Stromal cell of bone marrow (primary cell): Measurements from ENCODE around the gene AKAP6.

Experiments
- DNase-seq: peaks from one replicate; pipeline ENCODE4 v3.0.0-alpha.2; 2012; ENCODE audit warnings: low read depth

Gene AKAP6

DNA sequence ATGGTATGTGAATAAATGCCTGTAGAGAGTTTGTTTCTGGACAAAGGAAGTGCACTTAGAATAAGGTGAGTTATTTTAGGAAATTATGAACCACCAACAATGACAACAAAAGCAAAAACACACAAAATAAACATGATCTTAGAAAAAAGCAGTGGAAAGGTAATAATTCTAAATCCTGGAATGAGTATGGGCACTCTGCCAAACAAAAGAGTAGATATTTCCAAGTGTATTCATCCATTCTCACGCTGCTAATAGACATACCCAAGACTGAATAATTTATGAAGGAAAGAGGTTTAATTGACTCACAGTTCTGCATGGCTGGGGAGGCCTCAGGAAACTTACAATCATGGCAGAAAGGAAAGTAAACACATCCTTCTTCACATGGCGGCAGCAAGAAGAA, 340.3 kb downstream of the AKAP6 start:
- no peak for DNase-seq

DNA sequence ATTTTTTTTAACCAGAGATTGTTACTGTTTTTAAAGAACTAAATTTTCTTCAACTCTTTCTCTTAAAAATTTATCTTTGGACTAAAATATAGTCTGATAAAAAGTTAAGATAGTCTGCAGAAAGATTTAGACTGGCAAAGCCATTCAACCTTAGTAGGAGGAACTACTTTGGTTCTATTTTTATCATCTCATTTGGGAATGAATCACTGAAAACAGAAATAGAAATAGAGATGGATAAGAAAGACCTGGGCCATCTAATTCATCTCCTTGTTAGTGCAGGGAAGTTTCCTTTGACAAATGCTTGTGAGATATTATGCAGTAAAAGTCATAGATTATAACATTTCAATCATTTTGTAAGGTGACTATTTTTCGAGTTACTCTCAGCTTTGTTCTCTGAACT, 346.3 kb downstream of the AKAP6 start:
- DNase-seq = no peak

DNA sequence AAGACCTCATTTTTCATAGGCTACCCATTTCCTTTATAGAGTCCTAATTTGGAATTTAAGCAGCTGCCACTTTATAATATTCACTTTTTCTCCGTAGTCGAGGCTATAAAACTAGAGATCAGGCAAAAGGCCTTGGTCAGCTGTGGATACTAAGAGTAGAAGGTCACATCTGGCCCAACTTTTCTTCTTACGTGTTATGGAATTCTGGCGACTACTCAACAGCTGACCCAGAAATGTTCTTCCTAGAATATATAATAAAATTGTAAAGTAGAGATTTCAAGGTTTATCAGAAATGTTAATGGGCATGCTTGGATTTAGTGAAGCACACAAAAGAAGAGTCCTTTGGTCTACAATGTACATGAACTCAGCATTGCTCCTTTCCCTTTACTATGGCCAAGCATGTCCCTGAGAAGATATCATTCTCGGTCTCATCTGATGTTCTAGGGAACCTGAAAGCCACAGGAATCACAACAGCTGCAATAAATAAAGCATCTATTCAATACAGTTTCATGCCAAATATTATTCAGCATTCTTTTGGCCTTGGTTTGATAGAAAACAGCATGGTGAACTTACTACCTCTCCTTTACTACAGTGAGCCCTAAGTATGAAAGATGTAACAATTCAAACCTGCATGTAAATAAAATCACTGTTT, 348.2 kb downstream of the AKAP6 start:
- DNase-seq = no peak

DNA sequence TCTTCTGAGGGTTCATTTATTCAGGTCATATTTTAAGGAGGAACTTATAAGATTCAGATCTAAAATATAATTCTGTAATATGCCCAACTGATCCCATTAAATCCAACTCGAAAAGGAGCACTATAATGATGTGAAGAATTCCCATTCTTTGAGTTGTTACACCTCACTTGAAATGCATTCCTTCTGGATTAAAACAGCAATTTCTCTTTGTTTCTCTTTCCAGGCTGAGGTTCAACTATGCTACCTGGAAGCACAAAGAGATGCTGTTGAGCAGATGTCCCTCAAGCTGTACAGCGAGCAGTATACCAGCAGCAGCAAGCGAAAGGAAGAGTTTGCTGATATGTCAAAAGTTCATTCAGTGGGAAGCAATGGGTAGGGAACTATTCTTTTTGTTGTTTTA, 349.0 kb downstream of the AKAP6 start:
- DNase-seq = no peak

DNA sequence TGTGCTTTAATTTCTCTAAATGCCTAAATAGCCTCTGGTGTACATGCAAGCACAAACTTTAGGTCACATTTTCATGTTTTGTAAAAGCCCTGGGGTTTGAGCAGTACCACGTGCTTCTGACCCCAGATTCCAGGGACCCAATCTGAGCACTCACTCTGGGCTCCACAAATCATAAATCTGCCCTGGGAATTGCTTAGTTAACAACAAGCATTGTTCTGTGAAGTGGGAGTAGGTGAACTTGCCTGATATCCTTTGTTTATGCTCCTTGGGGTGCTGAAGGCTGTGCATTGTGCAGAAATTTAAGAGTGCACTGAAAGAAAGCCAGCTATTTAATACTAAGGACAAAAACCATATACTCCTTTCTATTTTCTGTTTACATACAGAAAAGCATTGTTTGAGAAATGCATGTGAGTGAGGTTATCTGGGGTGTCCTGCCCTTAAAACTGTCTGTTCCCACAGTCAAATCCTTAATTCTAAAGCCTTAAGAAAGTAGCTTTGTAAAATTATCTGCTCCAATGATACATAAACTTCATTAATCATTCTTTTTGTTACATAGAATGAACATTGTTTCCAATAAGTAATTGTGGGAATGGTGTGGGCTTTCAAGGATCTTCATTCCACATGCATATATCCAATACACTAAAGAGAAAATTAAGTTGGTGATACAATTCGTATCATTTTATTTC, 351.0 kb downstream of the AKAP6 start:
- no peak for DNase-seq

DNA sequence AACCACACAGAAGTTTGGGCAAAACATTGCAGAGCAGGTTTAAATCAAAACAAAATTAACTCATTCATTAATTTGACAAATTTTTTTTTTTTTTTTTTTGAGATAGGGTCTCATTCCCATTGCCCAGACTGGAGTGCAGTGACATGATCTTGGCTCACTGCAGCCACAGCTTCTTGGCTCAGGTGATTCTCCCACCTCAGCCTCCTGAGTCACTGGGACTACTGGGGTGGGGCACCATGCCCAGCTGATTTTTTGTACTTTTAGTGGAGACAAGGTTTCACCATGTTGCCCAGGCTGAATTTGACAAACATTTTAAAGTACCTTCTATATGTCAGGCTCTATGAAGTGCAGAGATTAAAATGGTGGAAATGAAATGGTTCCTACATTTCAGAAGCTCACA, 352.5 kb downstream of the AKAP6 start:
- DNase-seq = no peak

DNA sequence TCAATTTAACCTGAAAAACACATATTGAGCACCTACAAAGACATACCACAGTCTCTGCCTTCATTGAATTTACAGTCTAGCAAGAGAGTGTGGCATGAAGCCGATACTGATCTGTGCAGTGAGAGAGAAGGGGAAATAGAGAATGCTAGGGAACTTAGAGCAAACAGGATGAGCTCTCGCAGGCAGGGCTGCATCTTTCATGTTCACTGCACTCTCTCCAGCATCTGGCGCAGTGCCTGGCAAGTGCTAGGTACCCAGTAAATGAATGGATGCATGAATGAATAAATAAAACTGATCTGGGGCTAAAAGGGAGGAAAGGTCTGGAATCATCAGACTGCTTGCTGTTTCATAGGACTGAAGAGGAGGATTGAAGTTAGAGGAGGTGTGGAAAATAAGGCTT, 353.1 kb downstream of the AKAP6 start:
- no peak for DNase-seq

DNA sequence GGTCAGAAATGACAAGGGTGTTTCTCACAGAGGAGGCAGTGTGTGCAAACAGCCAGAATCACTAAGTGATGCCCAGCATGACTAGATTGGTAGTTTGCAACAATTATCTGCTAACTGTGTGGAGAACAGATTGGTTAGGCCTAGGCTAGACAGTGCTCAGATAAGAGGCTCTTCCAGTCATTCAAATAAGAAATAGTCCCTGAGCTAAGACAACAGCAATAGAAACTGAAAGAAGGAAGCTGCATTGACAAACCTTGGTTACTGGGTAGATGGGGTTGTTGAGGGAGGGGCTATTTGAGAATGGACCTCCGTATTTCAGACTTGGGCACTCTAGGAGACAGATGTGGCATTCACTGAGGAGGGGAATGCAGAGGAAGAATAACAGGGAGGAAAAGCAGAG, 354.6 kb downstream of the AKAP6 start:
- DNase-seq = no peak

DNA sequence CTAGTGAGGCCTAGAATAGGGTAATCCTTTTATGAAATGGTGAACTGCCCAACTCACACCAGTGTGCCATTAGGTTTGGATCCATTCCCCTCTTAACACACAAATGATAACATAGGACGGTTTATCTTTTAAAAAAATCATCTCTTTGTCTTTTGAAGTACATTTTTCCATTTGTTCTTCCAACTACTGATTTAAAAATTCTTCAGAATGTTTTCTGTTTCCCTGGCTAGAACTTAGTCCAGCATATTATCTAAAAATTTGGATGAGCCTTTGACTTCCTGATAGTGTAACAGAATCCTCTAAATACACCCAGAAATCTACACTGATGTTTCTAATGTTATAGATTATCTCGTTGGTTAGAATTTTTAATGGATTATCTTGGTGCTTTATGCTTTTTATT, 359.8 kb downstream of the AKAP6 start:
- no peak for DNase-seq

DNA sequence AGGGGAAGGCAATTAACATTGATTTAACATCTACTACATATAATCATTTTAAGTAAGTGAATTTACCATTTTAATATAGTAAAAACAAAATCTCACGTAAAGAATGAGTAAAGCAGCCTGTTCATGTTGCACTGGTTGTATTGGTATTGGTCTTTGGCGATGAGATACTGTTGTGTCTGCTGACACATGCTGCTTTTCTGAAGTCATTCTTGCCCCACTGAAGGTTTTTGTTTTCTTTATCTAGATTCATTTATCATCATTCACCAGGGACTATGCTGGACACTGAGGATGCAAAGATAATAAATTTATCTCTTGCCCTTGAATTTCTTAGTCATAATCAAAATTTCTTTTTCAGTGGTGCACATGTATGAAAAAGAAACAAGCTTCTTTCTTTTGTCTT, 363.3 kb downstream of the AKAP6 start:
- DNase-seq = no peak

DNA sequence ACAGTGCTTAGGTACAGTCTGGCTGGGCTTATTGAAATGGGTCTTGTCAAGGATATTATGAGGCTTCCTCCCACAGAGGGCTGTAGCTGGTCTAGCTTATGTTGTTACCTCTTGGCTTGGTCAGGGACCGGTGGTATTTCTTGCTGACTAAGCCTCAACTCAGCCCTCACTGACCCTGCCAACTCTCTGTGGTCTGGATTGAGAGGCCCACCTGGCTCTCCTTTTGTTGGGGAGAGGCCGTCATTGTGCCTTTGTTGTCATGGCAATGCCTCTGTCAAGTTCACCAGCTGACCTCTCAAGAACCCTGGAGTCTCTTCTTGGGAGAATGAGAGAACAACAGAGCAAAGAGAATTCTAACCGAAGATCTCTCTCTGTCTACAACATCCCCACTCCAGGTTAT, 364.0 kb downstream of the AKAP6 start:
- DNase-seq = no peak

DNA sequence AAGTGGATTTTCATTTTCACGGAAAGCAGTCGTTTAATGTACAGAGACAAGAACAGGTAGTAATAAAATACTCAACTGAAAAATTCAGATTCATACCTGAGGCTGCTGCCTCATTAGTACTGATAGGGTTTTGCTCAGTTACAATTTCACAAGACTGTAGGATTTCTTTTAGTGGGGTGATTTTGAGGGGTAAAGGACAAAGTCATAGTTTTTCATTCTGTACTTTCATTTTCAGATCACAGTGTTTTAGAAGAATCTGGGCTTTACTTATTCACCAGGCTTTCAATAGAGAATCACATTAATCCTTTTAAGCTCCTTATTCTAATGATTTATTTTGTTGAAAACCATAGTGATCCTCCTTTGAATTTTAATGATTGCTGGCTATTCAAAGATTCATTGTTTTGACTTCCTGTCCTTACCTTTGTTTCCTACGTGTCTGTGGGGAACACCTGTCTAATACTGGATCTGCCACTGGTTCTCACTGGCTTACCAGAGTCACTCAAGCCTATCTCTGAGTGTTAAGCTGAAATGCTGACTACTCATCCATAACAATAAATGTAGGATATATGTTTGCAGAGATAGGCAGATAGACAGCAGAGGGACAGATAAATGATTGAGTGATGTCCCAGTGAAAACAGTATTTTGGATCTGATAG, 365.8 kb downstream of the AKAP6 start:
- DNase-seq = no peak

DNA sequence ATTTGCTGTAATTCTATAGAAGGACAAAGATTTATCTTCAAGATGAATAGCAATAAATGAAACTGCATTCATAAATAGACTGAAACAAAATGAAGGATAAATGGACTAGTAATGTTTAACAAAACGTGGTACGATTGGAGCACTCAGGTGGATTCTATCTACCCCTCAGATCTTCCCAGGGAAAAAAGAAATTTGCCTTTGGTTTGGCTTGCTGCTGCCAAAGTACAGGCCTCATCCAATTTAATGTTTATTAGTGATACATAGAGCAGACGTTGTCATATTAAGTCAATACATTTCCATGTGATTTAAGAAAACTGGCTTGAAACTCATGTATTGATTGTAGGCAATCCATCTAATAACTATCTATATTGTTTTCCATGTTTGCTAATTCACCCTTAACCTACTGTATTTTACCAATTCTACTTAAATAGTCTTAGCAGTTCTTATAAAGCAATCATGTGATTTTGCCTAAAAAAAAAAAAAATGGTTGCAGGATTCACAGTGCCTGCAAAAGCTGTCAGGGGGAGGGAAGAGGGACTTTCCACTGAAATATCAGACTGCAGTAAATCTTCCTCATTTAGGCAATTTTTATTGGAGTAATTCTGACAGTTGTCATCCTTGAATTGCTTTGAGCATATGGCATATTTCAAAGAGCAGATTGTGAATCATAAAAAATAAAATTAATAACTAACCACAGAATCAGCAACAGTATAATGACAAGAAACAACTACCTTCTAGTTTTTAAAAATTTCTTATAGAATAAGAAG, 367.4 kb downstream of the AKAP6 start:
- DNase-seq = no peak

DNA sequence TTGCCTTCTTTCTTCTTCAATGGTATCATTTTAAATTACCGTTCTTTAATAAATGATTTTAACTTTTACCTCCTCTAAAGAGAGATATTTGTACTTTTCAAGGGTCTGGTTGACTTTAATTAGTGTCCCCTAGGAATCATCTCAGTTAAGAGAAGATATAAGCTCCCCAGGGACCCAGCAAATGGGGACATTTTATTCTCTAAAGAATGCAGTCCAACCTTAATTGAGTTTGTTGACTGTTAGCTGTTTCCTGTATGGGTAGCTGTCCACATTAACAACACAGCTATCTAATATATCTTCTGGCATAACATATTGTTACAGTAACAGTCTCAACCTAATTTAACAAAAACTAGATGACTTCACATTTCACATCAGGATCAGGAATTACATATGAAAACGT, 368.0 kb downstream of the AKAP6 start:
- no peak for DNase-seq

DNA sequence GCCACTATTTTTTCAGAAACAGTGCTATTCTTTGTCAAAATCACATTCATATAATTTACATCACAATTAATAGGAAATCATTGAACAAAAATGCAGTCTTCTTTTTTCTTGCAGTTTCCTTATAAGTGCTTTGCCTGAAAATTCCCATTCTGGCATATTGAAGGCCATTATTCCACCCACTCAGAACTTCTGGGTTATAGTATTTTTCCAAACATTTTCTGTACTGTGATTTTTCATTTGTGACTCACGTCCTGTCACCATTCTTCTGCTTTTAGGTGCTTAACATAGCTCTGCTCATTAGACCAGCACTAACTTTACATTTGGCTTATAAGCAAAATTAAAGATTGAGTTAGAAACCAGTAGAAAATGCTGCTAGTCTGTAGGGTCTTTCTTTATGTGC, 368.6 kb downstream of the AKAP6 start:
- DNase-seq = no peak

DNA sequence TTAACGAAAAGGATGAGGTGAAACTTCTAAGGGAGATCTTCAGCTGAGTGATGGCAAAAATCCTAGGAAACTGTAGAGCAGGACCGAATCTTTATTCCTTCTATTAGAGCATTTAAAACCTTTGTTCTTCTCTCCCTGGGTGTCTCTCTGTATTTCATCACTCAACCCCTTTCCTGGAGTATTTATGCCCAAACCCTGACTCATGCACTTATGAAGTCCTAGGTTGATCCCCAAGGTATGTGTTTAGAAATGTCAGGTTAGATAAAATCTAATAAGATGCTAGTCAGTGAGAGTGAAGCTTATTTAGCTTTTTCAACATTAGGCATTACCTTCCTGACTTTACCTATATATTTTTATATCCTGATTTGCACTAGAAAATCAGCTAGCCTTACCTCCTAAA, 369.7 kb downstream of the AKAP6 start:
- DNase-seq = no peak

DNA sequence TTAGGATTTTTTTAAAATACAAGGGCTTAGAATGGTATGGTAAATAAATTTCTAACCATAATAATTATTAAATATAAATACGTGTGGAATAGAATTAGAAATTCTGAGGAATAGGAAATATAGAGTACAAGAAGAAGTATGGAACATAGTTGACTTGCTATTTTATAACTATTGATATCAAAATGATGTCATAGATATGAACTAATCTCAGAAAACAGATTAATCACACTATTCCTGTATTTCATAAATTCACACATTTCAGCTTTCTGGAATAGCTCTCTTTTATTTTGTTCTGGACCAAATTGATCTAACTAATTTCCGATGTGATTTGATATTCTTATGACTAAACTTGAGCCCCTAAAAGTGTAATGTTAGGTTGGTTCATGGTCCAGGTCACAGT, 372.4 kb downstream of the AKAP6 start:
- DNase-seq = no peak

DNA sequence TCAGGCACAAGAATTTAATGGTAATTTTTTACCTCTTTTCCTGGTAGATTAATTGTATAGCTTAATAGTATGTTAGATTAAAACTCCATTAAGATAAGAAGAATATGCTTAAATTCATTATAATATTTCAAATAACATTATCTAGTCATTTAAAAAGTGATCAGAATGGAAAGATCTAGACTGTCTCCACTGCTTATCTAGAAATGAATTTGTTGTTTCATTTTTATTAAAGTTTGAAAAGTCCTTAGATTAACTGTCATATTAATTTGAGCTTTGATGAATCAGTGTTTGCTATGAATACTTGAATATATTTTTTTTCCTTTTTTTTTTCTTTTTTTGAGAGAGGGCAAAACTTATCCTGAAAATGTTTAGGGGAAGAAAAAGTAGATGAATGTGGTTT, 373.0 kb downstream of the AKAP6 start:
- DNase-seq = no peak

DNA sequence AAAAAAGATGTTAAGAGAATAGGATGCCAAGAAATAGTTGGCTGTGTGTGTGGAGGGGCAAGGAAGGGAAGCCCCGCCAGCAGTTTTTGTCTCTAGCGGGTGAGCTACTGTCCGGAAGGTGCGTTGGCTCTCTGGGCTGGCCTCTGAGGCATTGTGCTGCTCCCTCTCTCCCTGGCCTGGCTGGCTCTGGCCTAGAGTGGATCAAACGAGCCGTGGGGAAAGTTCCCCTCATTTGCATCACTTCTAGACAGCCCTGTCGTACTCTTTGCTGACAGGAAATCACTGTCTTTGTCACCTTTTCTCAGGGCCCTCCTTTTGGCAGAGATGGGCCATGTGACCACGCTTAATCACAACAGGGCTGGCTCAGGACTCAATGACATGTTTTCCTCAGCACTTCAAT, 373.5 kb downstream of the AKAP6 start:
- no peak for DNase-seq

DNA sequence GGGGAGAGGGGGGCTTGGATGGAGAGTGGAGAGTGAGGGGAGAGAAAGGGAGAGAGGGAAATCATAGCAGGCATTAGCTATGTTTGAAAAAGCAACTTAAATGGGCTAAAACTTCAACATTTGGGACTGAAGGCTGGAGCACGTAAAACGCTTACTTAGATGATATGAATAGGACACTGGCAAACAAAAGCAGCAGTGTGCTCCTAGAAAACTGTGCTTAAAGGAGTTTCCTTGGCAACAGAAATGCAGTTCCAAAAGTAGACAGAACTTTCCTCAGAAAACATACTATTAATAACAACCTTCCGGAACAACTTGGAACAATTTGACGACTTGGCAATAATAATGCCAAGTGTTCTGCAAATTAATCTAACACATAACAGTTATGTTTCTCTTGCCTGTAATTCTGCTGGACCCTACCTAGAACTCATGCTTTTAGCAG, 374.1 kb downstream of the AKAP6 start:
- DNase-seq = peak; percentile 44

DNA sequence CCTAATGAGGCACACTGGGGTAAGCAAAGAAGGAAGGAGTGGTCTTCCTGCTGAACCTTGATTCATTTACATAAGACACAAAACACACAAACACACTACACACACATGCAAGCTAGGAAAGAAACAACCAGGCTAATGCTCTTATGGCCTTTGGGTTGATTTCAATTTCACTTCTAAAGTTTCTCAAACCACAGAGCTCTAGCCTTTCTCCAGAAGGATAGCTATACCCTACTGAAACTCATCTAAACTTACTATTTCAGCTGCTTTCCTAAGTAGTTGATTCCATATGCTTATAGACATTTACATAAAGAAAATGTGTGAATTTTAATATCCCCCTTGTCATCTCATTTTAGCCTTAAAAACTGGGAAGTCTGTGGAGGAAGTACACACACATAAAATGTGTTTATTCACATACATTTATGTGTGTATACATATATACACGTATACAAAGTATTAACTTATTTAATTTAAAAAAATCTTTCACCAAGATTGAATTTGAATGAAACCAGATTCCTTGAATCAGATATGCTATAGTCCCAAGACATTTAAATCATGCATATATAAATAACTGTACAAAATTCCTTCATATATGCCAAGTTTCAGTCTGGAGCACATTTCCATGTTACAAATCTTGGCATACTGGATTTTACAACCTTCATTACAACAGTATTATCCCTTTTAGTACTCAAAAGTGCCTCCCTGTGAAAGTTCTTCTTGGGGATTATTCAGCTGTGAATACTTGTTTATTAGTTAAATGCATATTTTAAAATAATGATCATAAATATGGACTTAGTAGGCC, 377.8 kb downstream of the AKAP6 start:
- no peak for DNase-seq
